Ovary (tissue), 3 donors: Measurements from ENCODE around the gene JARID2.

ENCODE experiments used
- EP300 ChIP-seq: sonication (generic); formaldehyde crosslinking; IDR thresholded peaks from one replicate; pipeline ENCODE4 v1.6.1; 2017; ENCODE audit warnings: antibody characterized with exemption
- POLR2A ChIP-seq: fragments of 450-650 bp; IDR thresholded peaks from one replicate; pipeline ENCODE4 v1.6.1; 2017; ENCODE audit warnings: antibody characterized with exemption, mild to moderate bottlenecking, moderate library complexity
- TF ChIP-seq, protein P1 (sequence below), 3 donors: fragments of 450-650 bp in 2 of 3; fragments of 200-600 bp in 1 of 3; IDR thresholded peaks; one replicate each; pipeline versions ENCODE4 v1.5.1 to v1.8.0; 2016 to 2022; ENCODE audit warnings: antibody characterized with exemption in 3 of 3, mild to moderate bottlenecking in 1 of 3
- donor health status: DM: no; HTN: no; CAD: no.

DNA sequence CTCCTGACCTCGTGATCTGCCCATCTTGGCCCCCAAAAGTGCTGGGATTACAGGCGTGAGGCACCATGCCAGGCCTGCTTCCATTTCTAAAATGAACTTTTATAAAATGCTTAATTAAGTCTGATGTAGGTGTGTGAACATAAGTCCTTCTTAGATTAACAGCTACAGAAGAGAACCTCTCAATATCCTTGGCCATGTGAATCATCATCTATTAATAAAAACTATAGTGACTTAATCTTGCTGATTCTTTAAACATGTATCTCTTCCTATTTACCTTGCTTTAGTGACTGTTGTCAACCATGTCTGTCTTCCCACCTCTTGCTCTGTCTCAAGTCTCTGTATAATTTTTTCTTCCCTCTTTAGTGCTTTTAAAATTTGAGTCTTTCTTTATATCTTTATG is 127.1 kb downstream of the JARID2 start:
- TF ChIP-seq, protein P1, sequence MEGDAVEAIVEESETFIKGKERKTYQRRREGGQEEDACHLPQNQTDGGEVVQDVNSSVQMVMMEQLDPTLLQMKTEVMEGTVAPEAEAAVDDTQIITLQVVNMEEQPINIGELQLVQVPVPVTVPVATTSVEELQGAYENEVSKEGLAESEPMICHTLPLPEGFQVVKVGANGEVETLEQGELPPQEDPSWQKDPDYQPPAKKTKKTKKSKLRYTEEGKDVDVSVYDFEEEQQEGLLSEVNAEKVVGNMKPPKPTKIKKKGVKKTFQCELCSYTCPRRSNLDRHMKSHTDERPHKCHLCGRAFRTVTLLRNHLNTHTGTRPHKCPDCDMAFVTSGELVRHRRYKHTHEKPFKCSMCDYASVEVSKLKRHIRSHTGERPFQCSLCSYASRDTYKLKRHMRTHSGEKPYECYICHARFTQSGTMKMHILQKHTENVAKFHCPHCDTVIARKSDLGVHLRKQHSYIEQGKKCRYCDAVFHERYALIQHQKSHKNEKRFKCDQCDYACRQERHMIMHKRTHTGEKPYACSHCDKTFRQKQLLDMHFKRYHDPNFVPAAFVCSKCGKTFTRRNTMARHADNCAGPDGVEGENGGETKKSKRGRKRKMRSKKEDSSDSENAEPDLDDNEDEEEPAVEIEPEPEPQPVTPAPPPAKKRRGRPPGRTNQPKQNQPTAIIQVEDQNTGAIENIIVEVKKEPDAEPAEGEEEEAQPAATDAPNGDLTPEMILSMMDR (IDR thresholded peaks at IDR 0.05) = no peak
- no peak for TF ChIP-seq POLR2A
- TF ChIP-seq EP300 = no peak
